ENCODE results near the gene C2CD2. TPM values are rescaled to one million over a fixed set of nuclear protein-coding genes. Genes with fewer than 3 reads are reported as not detected.

C2CD2 gene
- total RNA-seq, 2 experiments from 2014 or later: 6.2 to 7.1 TPM

DNA sequence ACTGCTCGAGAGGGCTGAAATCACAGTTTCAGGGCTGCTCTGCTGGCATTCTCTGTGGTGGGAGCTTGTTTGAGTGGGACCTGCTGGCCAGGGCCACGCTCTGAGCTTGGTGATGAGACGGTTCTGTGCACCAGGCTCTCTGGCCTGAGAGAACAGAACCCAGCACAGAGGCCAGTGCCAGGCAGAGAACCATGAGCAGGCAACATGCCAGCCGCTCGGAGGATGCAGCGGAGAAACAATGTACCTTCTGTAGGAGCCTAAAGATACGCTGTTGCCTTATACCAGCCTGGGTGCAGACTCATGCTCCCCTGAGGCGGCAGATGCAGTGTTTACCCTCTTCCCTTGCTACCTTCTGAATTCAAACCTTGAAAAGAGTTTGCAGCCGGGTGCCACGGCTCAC is 10.0 kb downstream of the C2CD2 start:
- Mint-ChIP-seq H3K4me3 (no peak overlapping the region), H3K27me3 (no peaks in the 10 kb centered on the region), H3K4me1 (ENCODE audit: low read depth) (no peaks in the 10 kb centered on the region), H3K9me3 (no peaks in the 10 kb centered on the region), H3K27ac (no peak overlapping the region), H3K36me3 (ENCODE audit: low read depth) (no peaks in the 10 kb centered on the region)
- intact Hi-C loops (cut with micrococcal nuclease): no loop called here
- POLR2A ChIA-PET: interaction anchor here (0.5 to 0.9 kb wide), 3 partner anchors 8 to 165 kb away, joined by 3 read pairs; no protein-coding TSS in a partner anchor
- ATAC-seq: no peak
- no peak for TF ChIP-seq CTCF (IDR thresholded peaks at IDR 0.05)
- CTCF ChIA-PET: interaction anchor here (1.7 kb wide), 1 partner anchor 127 kb away, joined by 5 read pairs; no protein-coding TSS in a partner anchor
- DNase-seq: no peak

- H3K4me3 Mint-ChIP-seq: no peak overlapping the region
- DNase-seq (no peak), ATAC-seq (no peak)
- intact Hi-C loops (cut with micrococcal nuclease): no loop called here
- no peaks in the 10 kb centered on the region for H3K4me1 Mint-ChIP-seq (ENCODE audit: low read depth)
- TF ChIP-seq CTCF (IDR thresholded peaks at IDR 0.05): no peak
- H3K9me3 Mint-ChIP-seq: no peaks in the 10 kb centered on the region
- H3K27ac Mint-ChIP-seq: no peak overlapping the region
- ChIA-PET CTCF (interaction anchor here (1.7 kb wide), 1 partner anchor 126 kb away, joined by 5 read pairs; no protein-coding TSS in a partner anchor), POLR2A (no interaction called here)
- no peaks in the 10 kb centered on the region for H3K36me3 Mint-ChIP-seq (ENCODE audit: low read depth)
- no peaks in the 10 kb centered on the region for H3K27me3 Mint-ChIP-seq
Measured at GRCh38 chr21:41942457-41942856, 11.4 kb downstream of the C2CD2 start.

- Mint-ChIP-seq H3K4me1 (ENCODE audit: low read depth) (no peaks in the 10 kb centered on the region), H3K9me3 (no peaks in the 10 kb centered on the region), H3K4me3 (no peak overlapping the region), H3K27me3 (no peaks in the 10 kb centered on the region), H3K27ac (no peak overlapping the region), H3K36me3 (ENCODE audit: low read depth) (no peaks in the 10 kb centered on the region)
- ATAC-seq (no peak), DNase-seq (no peak)
- intact Hi-C loops (cut with micrococcal nuclease): no loop called here
- POLR2A ChIA-PET: interaction anchor here (1.1 to 1.5 kb wide), 2 partner anchors 8 to 16 kb away, joined by 3 to 5 read pairs; no protein-coding TSS in a partner anchor
- CTCF ChIA-PET: no interaction called here
- no peak for TF ChIP-seq CTCF (IDR thresholded peaks at IDR 0.05)
Measured at GRCh38 chr21:41941941-41942340, 11.9 kb downstream of the C2CD2 start.

DNA sequence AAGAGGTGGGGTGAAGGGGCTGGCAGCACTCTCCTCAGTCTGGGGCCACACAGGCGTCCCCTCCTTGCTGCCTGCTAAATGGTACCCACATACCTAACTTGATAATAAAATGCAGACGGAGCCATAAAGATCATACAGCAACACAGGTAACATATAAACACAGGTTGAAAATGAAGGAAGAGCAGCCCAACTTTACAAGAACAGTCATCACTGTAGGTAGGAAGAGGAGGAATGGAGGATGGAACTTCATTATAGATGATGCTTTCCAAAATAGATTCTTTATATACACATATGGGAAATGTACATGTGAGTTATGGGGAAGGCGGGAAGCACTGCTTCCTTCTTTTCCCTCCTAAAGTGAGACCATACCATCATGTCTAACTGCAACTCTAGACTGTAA is 13.4 kb downstream of the C2CD2 start:
- TF ChIP-seq CTCF (IDR thresholded peaks at IDR 0.05): no peak
- no peak for ATAC-seq
- no peaks in the 10 kb centered on the region for H3K4me1 Mint-ChIP-seq (ENCODE audit: low read depth)
- H3K4me3 Mint-ChIP-seq: no peak overlapping the region
- no peaks in the 10 kb centered on the region for H3K27me3 Mint-ChIP-seq
- H3K9me3 Mint-ChIP-seq: no peaks in the 10 kb centered on the region
- no peak for DNase-seq
- POLR2A ChIA-PET: interaction anchor here (1.1 to 1.5 kb wide), 2 partner anchors 14 to 23 kb away, joined by 4 to 5 read pairs; no protein-coding TSS in a partner anchor
- CTCF ChIA-PET: no interaction called here
- H3K36me3 Mint-ChIP-seq (ENCODE audit: low read depth): no peaks in the 10 kb centered on the region
- intact Hi-C loops (cut with micrococcal nuclease): no loop called here
- H3K27ac Mint-ChIP-seq: no peak overlapping the region

- TF ChIP-seq CTCF (IDR thresholded peaks at IDR 0.05): no peak
- no peaks in the 10 kb centered on the region for H3K27me3 Mint-ChIP-seq
- no peaks in the 10 kb centered on the region for H3K9me3 Mint-ChIP-seq
- no peak overlapping the region for H3K4me3 Mint-ChIP-seq
- ChIA-PET CTCF (no interaction called here), POLR2A (no interaction called here)
- DNase-seq (no peak), ATAC-seq (no peak)
- no peaks in the 10 kb centered on the region for H3K4me1 Mint-ChIP-seq (ENCODE audit: low read depth)
- no peaks in the 10 kb centered on the region for H3K36me3 Mint-ChIP-seq (ENCODE audit: low read depth)
- intact Hi-C loops (cut with micrococcal nuclease): no loop called here
- no peak overlapping the region for H3K27ac Mint-ChIP-seq
Measured at GRCh38 chr21:41939391-41939790, 14.4 kb downstream of the C2CD2 start.
